Neural progenitor cell (in vitro differentiated cells): ENCODE results near the gene BCR. TPM values are rescaled to one million over a fixed set of nuclear protein-coding genes. Genes with fewer than 3 reads are reported as not detected.

Experiments
- DNase-seq: peaks from one replicate; pipeline ENCODE4 v3.0.0-alpha.2; 2016; ENCODE audit warnings: low spot score
- H2AFZ ChIP-seq: fragments of 200-600 bp; sonication (generic); replicated peaks from 2 replicates; pipeline ENCODE4 v1.6.1; 2016; ENCODE audit warnings: antibody characterized with exemption
- H3F3A ChIP-seq: fragments of 200-600 bp; sonication (generic); 2 replicates; pipeline ENCODE4 v1.6.1; 2016; ENCODE audit warnings: antibody characterized with exemption, low read depth
- H3K27ac ChIP-seq: fragments of 200-600 bp; sonication (generic); 2 replicates; pipeline ENCODE4 v1.5.1; 2016; ENCODE audit warnings: mild to moderate bottlenecking
- H3K27me3 ChIP-seq: fragments of 200-600 bp; sonication (generic); 2 replicates; pipeline ENCODE4 v1.6.1; 2016; ENCODE audit warnings: mild to moderate bottlenecking, moderate library complexity
- H3K36me3 ChIP-seq: fragments of 200-600 bp; sonication (generic); 2 replicates; pipeline ENCODE4 v1.5.1; 2016
- H3K4me1 ChIP-seq: fragments of 200-600 bp; sonication (generic); 2 replicates; pipeline ENCODE4 v1.6.1; 2016; ENCODE audit warnings: mixed run types
- H3K4me2 ChIP-seq: fragments of 200-600 bp; sonication (generic); 2 replicates; pipeline ENCODE4 v1.6.1; 2016
- H3K4me3 ChIP-seq: fragments of 200-600 bp; sonication (generic); 2 replicates; pipeline ENCODE4 v1.5.1; 2016
- H3K79me2 ChIP-seq: fragments of 200-600 bp; sonication (generic); 2 replicates; pipeline ENCODE4 v1.6.1; 2016; ENCODE audit warnings: low read depth
- H3K9ac ChIP-seq: fragments of 200-600 bp; sonication (generic); 2 replicates; pipeline ENCODE4 v1.6.1; 2016
- H3K9me3 ChIP-seq: fragments of 200-600 bp; sonication (generic); 2 replicates; pipeline ENCODE4 v1.5.1; 2016; ENCODE audit warnings: low read depth
- H4K20me1 ChIP-seq: fragments of 200-600 bp; sonication (generic); 2 replicates; pipeline ENCODE4 v1.6.1; 2016; ENCODE audit warnings: low read depth
- H3K27ac Mint-ChIP-seq: 3 replicates; pipeline ENCODE4 v1.8.0; 2021; ENCODE audit warnings: mixed read lengths
- H3K27me3 Mint-ChIP-seq: 2 replicates; pipeline ENCODE4 v1.8.0; 2022; ENCODE audit warnings: low read depth, mild to moderate bottlenecking, inconsistent platforms, moderate library complexity, mixed read lengths; ENCODE audit not compliant: insufficient read depth
- H3K36me3 Mint-ChIP-seq: 3 replicates; pipeline ENCODE4 v1.8.0; 2021; ENCODE audit warnings: mixed read lengths
- H3K4me1 Mint-ChIP-seq: 3 replicates; pipeline ENCODE4 v1.8.0; 2021; ENCODE audit warnings: mixed read lengths
- H3K4me3 Mint-ChIP-seq: 3 replicates; pipeline ENCODE4 v1.8.0; 2021; ENCODE audit warnings: mild to moderate bottlenecking, moderate library complexity, mixed read lengths
- H3K9me3 Mint-ChIP-seq: 3 replicates; pipeline ENCODE4 v1.8.0; 2020; ENCODE audit warnings: mixed read lengths
- EZH2 ChIP-seq: fragments of 200-600 bp; sonication (generic); IDR thresholded peaks from 2 replicates; pipeline ENCODE4 v1.6.1; 2017; ENCODE audit warnings: antibody characterized with exemption, mild to moderate bottlenecking, moderate library complexity
- EZH2phosphoT487 ChIP-seq: fragments of 200-600 bp; sonication (generic); IDR thresholded peaks from 2 replicates; pipeline ENCODE4 v1.6.1; 2017; ENCODE audit warnings: antibody characterized with exemption
- total RNA-seq: library from RNA; depleted of rRNA; stranded (reverse); fragments of >200 nt; gene quantifications from 2 replicates; pipeline ENCODE4 v1.2.3, GENCODE V29; 2015; ENCODE audit warnings: low replicate concordance
- TF ChIP-seq, protein P1 (sequence below): fragments of 200-600 bp; sonication (generic); IDR thresholded peaks from 2 replicates; pipeline ENCODE4 v1.5.1; 2017; ENCODE audit warnings: antibody characterized with exemption, mild to moderate bottlenecking

BCR gene
- total RNA-seq, 1 donor from 2014 or later: 35.5 TPM

DNA sequence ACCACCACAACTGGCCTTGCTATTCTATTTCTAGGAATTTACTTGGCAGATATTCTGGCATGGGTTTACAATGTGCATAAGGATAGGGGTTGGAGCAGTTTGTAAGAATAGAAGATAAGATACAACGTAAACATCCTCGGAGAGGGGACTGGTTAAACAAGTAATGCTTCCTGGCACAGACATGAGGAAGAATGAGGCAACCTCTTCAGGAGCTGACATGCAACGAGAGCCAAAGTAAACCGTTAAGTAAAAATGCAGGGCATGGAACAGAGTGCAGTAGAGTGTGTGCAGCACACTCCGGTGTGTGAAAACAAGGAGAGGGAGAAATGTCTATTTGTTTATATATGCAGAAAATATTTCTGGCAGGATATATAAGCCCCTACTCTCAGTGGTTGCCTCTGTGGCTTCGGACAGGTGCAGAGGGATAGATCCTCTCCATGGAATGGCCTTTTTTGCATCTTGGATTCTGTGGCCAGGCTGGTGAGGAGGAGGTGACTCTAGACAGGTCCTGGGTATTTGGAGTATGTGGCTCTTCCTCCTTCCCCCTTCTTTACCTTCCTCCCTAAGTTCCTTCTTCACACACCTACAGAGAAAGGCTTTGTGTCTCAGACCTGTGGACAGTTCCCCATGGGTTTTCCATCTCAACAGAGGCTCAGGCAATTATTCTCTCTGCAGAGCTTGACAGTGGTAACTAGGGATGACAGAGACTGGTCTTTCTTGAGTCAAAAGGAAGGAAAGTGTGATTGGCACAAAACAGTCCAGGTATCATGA lies 32.5 kb upstream of the BCR start:
- peaks cover 5% of the 10 kb centered on the region for H3K27me3 Mint-ChIP-seq
- TF ChIP-seq, protein P1, sequence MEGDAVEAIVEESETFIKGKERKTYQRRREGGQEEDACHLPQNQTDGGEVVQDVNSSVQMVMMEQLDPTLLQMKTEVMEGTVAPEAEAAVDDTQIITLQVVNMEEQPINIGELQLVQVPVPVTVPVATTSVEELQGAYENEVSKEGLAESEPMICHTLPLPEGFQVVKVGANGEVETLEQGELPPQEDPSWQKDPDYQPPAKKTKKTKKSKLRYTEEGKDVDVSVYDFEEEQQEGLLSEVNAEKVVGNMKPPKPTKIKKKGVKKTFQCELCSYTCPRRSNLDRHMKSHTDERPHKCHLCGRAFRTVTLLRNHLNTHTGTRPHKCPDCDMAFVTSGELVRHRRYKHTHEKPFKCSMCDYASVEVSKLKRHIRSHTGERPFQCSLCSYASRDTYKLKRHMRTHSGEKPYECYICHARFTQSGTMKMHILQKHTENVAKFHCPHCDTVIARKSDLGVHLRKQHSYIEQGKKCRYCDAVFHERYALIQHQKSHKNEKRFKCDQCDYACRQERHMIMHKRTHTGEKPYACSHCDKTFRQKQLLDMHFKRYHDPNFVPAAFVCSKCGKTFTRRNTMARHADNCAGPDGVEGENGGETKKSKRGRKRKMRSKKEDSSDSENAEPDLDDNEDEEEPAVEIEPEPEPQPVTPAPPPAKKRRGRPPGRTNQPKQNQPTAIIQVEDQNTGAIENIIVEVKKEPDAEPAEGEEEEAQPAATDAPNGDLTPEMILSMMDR: no peak
- TF ChIP-seq EZH2phosphoT487: no peak
- no peak for TF ChIP-seq EZH2
- Histone ChIP-seq H3K9ac (no peak overlapping the region), H3K4me3 (no peak overlapping the region), H3K9me3 (no peaks in the 10 kb centered on the region), H3K79me2 (no peaks in the 10 kb centered on the region), H3K4me1 (peaks cover 7% of the 10 kb centered on the region), H3K27ac (no peak overlapping the region), H3K36me3 (no peaks in the 10 kb centered on the region), H3F3A (peaks cover 18% of the 10 kb centered on the region), H3K4me2 (no peak overlapping the region), H4K20me1 (no peaks in the 10 kb centered on the region), H3K27me3 (peaks cover 4% of the 10 kb centered on the region), H2AFZ (no peak overlapping the region)
- no peak for DNase-seq
- H3K27ac Mint-ChIP-seq: no peak overlapping the region
- H3K36me3 Mint-ChIP-seq: peaks cover 18% of the 10 kb centered on the region
- H3K4me1 Mint-ChIP-seq: peaks cover 50% of the 10 kb centered on the region
- peak overlapping the region; percentile 3 for H3K4me3 Mint-ChIP-seq
- H3K9me3 Mint-ChIP-seq: no peaks in the 10 kb centered on the region

DNA sequence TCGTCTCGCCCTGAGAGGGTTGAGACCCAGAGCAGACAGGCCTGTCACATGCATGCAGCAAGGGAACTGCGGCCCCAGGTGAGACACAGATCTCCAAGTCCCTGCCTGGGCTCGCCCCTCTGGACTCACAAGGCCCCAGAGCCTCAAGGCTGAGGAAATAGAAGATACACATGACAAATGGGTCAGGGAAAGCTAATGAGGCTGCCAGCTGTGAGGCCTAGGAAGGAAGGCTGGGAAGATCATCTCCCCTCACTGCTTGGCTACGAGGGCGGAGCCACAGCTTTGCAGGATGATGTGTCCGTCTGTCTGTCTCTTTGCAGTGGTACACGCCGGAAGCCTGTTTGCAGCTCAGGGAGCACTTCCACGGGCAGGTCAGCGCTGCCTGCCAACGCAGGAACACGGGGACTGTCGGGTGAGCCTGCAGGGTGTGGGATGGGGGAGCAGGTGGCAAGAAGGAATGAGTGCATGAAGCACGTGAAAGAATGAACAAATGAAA lies 30.5 kb upstream of the BCR start:
- Mint-ChIP-seq H3K36me3 (peaks cover 23% of the 10 kb centered on the region), H3K27ac (no peak overlapping the region), H3K27me3 (peaks cover 3% of the 10 kb centered on the region), H3K4me1 (peaks cover 38% of the 10 kb centered on the region), H3K9me3 (no peaks in the 10 kb centered on the region), H3K4me3 (peak overlapping the region; percentile 43)
- peaks cover under 1% of the 10 kb centered on the region for H3K27me3 ChIP-seq
- no peak overlapping the region for H3K9ac ChIP-seq
- no peaks in the 10 kb centered on the region for H3K36me3 ChIP-seq
- H4K20me1 ChIP-seq: no peaks in the 10 kb centered on the region
- peaks cover 7% of the 10 kb centered on the region for H3F3A ChIP-seq
- no peak overlapping the region for H3K27ac ChIP-seq
- H2AFZ ChIP-seq: no peak overlapping the region
- no peak for TF ChIP-seq EZH2
- no peak for DNase-seq
- no peak overlapping the region for H3K4me2 ChIP-seq
- H3K4me1 ChIP-seq: peaks cover 13% of the 10 kb centered on the region
- H3K9me3 ChIP-seq: no peaks in the 10 kb centered on the region
- H3K4me3 ChIP-seq: no peak overlapping the region
- H3K79me2 ChIP-seq: no peaks in the 10 kb centered on the region

DNA sequence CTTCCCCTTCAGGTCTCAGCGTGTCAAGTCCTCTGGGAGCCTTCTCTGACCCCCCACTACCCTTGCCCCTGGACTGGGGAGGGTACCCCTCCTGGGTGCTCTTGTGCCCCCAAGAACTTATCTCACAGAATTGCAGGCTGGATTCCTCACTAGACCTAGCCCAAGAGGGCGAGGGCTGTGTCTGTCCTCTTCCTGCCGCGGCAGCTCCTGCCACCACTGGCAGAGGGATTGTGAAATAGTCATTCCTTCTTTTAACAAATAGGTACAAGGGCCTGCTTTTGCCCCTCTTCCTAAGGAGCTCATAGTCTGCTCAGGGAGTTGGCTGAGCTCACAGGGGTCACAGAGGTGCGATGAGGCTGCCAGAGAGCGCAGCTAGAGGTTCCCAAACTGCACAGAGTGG lies 29.5 kb upstream of the BCR start:
- Mint-ChIP-seq H3K9me3 (no peaks in the 10 kb centered on the region), H3K27me3 (peaks cover 3% of the 10 kb centered on the region), H3K27ac (no peak overlapping the region), H3K4me3 (no peak overlapping the region), H3K36me3 (peaks cover 30% of the 10 kb centered on the region), H3K4me1 (peaks cover 33% of the 10 kb centered on the region)
- peaks cover 2% of the 10 kb centered on the region for H3F3A ChIP-seq
- no peaks in the 10 kb centered on the region for H3K27me3 ChIP-seq
- H3K36me3 ChIP-seq: no peaks in the 10 kb centered on the region
- no peak for DNase-seq
- H3K4me1 ChIP-seq: peaks cover 9% of the 10 kb centered on the region
- H4K20me1 ChIP-seq: no peaks in the 10 kb centered on the region
- H3K9me3 ChIP-seq: no peaks in the 10 kb centered on the region
- H3K4me2 ChIP-seq: no peak overlapping the region
- H3K27ac ChIP-seq: no peak overlapping the region
- TF ChIP-seq EZH2phosphoT487 (no peak), EZH2 (no peak)
- TF ChIP-seq, protein P1: no peak
- H3K79me2 ChIP-seq: no peaks in the 10 kb centered on the region
- no peak overlapping the region for H3K4me3 ChIP-seq
- no peak overlapping the region for H2AFZ ChIP-seq
- no peak overlapping the region for H3K9ac ChIP-seq

DNA sequence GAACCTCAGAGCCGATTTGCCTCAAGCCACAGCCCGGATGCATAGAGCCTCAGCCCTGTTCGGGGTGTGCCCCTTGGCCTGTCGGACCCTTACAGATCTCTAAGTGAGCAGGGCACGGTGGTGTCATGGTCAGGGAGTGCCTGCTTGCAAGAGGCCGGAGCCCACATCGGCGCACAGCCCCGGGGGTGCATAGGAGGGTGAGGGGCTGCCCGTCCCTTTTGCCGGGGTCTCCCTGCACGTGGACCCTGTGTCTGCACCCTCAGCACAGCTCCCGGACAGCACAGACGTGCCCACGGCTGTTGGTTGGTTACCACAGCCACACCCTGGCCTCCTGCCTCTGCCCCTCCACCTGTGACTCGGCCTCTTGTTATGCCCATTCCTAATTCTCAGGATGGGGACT lies 28.5 kb upstream of the BCR start:
- H3K9ac ChIP-seq: no peak overlapping the region
- no peaks in the 10 kb centered on the region for H3F3A ChIP-seq
- no peaks in the 10 kb centered on the region for H3K36me3 ChIP-seq
- no peak overlapping the region for H3K4me2 ChIP-seq
- TF ChIP-seq, protein P1: no peak
- TF ChIP-seq EZH2phosphoT487: no peak
- no peak for TF ChIP-seq EZH2
- H3K36me3 Mint-ChIP-seq: peaks cover 30% of the 10 kb centered on the region
- H3K4me3 ChIP-seq: no peak overlapping the region
- H3K4me1 Mint-ChIP-seq: peaks cover 25% of the 10 kb centered on the region
- H4K20me1 ChIP-seq: no peaks in the 10 kb centered on the region
- H3K9me3 Mint-ChIP-seq: no peaks in the 10 kb centered on the region
- H3K27me3 Mint-ChIP-seq: peaks cover 3% of the 10 kb centered on the region
- no peak overlapping the region for H3K27ac Mint-ChIP-seq
- H3K79me2 ChIP-seq: no peaks in the 10 kb centered on the region
- H3K4me3 Mint-ChIP-seq: no peak overlapping the region
- no peaks in the 10 kb centered on the region for H3K27me3 ChIP-seq
- no peaks in the 10 kb centered on the region for H3K9me3 ChIP-seq
- peaks cover 7% of the 10 kb centered on the region for H3K4me1 ChIP-seq
- no peak overlapping the region for H2AFZ ChIP-seq
- DNase-seq: no peak
- no peak overlapping the region for H3K27ac ChIP-seq
